ENCODE measurements around the gene CCR1.

The CCR1 gene

DNA sequence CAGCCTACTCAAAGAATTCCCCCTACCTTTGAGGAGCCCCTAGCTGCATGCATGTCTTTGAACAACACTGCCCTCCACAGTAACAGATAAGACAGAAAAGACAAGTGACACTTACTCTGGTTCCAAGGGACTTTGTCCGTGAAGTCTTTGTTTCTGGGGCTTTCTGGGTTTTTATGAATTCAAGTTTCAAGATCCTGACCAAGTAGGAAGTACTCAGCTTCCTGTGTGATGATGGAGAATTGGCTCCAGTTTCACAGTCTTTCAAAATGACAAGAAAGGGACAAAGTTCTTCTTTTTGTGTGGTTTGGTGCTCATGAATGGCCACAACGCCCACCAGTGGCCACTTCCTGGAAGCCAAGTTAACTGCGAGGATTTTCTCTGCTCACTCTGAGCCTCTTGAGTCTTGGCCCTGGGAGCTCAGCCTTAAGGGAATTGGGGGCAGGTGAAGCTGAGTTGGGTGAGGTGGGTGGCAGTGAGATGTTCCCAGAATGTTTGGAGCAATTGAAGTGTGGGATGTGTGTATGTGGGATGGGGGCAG, at the start of gene CCR1:
Gene CCR1 (minus strand): TSS at position 147 of the 538 bp plus-strand sequence. CDS start 4,000 bp downstream, outside the sequence.
- peak in 31 of 42 donors; percentile 6 to 69 (median 41) for DNase-seq
- intact Hi-C loops (cut with DNase I): no loop called here

- intact Hi-C loops (cut with DNase I): no loop called here
- no peak for DNase-seq
Measured at GRCh38 chr3:46252980-46253379, 44.9 kb upstream of the CCR1 start.

- DNase-seq: no peak
- intact Hi-C loops (cut with DNase I): no loop called here
Measured at GRCh38 chr3:46245146-46245545, 37.0 kb upstream of the CCR1 start.

GRCh38 chr3:46243560-46243959, 35.4 kb upstream of the CCR1 start:
- intact Hi-C loops (cut with DNase I): no loop called here
- no peak for DNase-seq

GRCh38 chr3:46242120-46242519, 34.0 kb upstream of the CCR1 start, which contains the start of gene CCR3:
TSS of gene CCR3 (plus strand) at chr3:46242460. CDS start at chr3:46265159, 22,699 bp downstream.
- no peak for DNase-seq
- intact Hi-C loops (cut with DNase I): no loop called here

DNA sequence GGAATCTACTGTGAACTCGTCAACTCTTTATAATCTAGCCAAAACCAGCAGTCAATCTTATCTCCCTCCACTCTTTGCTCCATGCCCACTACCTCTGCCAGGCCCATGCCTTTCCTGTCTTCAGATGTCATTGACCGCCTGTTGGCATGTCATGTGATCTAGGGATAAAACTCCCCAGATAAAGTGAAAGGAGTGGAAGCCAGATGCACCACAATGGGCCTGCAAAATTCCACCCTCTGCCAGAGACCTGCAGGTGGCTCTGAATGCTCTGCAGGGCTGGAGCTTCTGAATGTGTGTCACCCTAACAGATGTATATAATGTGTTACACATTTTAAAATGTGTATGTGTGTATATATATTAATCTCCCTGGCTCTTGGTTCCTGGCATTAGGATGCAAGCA, 31.8 kb upstream of the CCR1 start:
- no peak for DNase-seq
- intact Hi-C loops (cut with DNase I): no loop called here

GRCh38 chr3:46239301-46239938, 31.3 kb upstream of the CCR1 start:
- intact Hi-C loops (cut with DNase I): no loop called here
- DNase-seq: no peak

DNA sequence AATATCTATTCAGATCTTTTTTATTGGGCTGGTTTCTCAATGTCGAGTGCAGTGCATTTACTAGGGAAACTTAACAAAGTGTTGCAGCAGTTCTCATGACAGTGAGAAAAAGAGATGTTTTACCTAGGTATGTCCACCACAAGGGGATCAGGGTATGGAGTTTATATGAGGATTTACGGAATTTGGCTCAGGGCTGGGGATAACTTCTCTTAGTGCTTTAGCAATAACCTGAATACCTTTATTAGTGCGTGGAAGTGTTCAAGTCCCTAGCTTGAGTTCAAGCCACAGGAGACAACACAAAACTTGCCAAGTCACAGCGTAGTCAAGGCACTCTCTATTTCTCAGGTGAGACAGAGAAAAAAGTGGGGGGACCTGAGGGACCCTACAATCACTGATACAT, 30.3 kb upstream of the CCR1 start:
- DNase-seq: no peak
- intact Hi-C loops (cut with DNase I): no loop called here

DNA sequence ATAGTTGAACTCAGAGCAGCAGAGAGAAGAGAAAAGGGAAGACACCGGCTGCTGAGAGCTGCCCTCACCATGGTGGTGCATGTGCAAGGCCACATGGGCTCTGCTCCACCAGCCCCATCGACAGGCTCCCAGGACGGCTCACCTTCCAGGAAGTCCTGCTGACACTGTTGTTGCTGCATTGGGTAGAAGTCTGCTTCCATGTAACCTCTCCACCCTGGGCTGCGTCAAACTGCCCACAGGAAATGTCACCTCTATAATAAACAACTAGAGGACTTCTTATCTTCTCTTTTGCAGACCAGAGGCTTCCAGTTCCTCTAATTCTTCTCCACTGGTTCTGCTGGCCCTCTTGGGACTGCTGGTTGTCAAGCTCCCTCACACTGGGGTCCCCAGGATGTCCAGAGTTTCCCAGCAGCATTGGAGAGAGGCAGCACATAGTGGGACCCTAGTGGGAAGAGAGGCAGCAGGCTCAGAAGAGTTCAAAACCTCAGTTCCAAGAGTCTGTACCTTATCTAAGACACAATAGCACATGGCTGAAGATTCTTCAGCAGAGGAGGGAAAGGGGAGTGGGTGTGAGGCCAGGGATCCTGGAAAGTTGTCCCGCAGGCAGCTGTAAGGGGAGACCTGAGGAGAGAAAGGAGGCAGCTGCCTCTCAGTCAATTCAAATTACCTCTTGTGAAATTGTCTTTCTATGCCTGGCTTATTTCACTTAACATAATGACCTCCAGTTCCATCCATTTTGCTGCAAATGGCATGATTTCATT, 28.4 kb upstream of the CCR1 start:
- peak in 1 of 42 donors; percentile 4 for DNase-seq
- intact Hi-C loops (cut with DNase I): no loop called here

GRCh38 chr3:46235425-46235824, 27.3 kb upstream of the CCR1 start:
- intact Hi-C loops (cut with DNase I): no loop called here
- DNase-seq: no peak

DNA sequence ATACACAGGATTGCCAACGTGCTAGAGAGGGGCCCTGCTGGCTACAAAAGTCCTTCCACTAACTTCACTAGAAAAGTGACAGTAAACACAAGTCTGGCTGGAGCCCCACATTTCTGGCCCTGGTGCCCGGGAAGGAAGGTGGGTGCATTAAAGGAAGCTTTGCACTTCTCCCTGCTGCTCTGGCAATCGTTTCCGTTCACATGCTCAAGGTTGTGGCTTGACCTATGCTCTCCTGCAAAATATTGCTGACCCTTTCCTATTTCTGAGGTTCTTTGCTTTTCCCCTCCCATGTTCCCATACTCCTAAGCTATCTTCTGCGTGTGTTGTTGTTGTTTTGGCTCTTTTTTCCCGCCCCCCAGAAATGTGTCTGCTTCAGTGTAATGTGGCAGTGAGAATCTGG, 25.1 kb upstream of the CCR1 start:
- no peak for DNase-seq
- intact Hi-C loops (cut with DNase I): no loop called here

- intact Hi-C loops (cut with DNase I): no loop called here
- DNase-seq: no peak
Measured at GRCh38 chr3:46231323-46231722, 23.2 kb upstream of the CCR1 start.

- intact Hi-C loops (cut with DNase I): no loop called here
- no peak for DNase-seq
Measured at GRCh38 chr3:46228260-46229242, 20.4 kb upstream of the CCR1 start.

GRCh38 chr3:46222435-46223161, 14.5 kb upstream of the CCR1 start:
- DNase-seq: no peak
- intact Hi-C loops (cut with DNase I): no loop called here

- no peak for DNase-seq
- intact Hi-C loops (cut with DNase I): no loop called here
Measured at GRCh38 chr3:46221938-46222337, 13.8 kb upstream of the CCR1 start.

GRCh38 chr3:46221391-46221790, 13.3 kb upstream of the CCR1 start:
- no peak for DNase-seq
- intact Hi-C loops (cut with DNase I): no loop called here

DNA sequence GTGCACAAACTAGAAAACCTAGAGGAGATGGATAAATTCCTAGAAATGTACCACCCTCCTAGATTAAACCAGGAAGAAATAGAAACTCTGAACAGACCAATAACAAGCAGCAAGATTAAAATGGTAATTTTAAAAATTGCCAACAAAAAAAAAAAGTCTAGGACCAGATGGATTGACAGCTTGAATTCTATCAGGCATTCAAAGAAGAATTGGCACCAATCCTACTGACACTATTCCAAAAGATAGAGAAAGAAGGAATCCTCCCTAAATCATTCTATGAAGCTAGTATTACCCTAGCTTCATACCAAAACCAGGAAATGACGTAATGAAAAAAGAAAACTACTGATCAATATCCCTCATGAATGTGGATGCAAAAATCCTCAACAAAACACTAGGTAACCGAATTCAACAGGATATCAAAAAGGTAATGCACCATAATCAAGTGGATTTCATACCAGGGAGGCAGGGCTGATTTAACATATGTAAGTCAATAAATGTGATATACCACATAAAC, 10.1 kb upstream of the CCR1 start:
- DNase-seq: no peak
- intact Hi-C loops (cut with DNase I): no loop called here

DNA sequence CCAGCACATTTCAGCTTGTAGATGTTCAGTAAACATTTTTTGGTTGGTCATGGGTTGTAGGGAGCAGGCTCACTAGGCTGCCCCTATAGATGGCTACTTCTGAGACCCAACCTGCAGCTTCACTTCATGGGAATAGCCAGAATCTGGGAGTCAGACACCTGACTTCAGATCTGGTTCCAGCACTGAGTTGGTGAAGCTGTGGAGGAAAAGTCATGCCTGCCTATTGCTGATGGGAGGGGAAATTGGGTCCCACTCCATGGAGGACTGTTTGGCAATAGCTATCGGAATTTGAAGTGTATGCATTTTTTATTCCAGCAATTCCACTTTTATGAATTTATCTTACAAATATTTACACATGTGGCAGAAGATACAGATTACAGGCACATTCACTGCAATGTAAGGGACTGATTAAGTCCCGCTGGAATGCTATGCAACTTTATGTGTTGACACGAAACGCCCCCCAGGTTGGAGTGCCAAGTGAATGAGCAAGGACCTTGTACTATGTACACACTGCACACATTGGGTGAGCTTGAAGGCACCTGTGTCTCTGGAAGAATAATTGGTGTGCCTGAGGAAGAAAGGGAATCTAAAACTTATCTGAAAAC, 7.8 kb upstream of the CCR1 start:
- DNase-seq: no peak
- intact Hi-C loops (cut with DNase I): no loop called here
